Thoracic aorta (tissue), 2 donors: ENCODE measurements around the gene LRP1B. TPM values are rescaled to one million over a fixed set of nuclear protein-coding genes. Genes with fewer than 3 reads are reported as not detected.

Source experiments
- ATAC-seq: fragments of 150-250 bp; one replicate; pipeline ENCODE4 v1.8.0; 2017; ENCODE audit warnings: low read depth; ENCODE audit not compliant: insufficient number of reproducible peaks, low FRiP score
- DNase-seq: peaks from one replicate; pipeline ENCODE4 v3.0.0-alpha.2; 2020; ENCODE audit warnings: low spot score
- H3K27ac ChIP-seq, 2 donors: fragments of 200-600 bp; sonication (generic); 1 replicate in 1 of 2; 2 replicates in 1 of 2; pipeline ENCODE4 v1.5.1; 2016; ENCODE audit warnings: mild to moderate bottlenecking in 2 of 2, moderate library complexity in 2 of 2
- H3K27me3 ChIP-seq: fragments of 200-600 bp; sonication (generic); replicated peaks from 2 replicates; pipeline ENCODE4 v1.6.0; 2016; ENCODE audit warnings: mild to moderate bottlenecking; ENCODE audit not compliant: insufficient read depth
- H3K36me3 ChIP-seq: fragments of 200-600 bp; sonication (generic); one replicate; pipeline ENCODE4 v1.5.1; 2016
- H3K4me1 ChIP-seq, 2 donors: fragments of 200-600 bp; sonication (generic); 1 replicate in 1 of 2; 2 replicates in 1 of 2; pipeline versions ENCODE4 v1.5.1 to v1.6.0; 2016; ENCODE audit warnings: low read depth in 2 of 2, mild to moderate bottlenecking in 1 of 2; ENCODE audit not compliant: control insufficient read depth in 1 of 2
- H3K4me3 ChIP-seq: fragments of 200-600 bp; sonication (generic); 2 replicates; pipeline ENCODE4 v1.5.1; 2016; ENCODE audit warnings: mild to moderate bottlenecking
- H3K9me3 ChIP-seq: fragments of 200-600 bp; sonication (generic); 2 replicates; pipeline ENCODE4 v1.5.1; 2016
- CTCF ChIP-seq: fragments of 200-600 bp; sonication (generic); IDR thresholded peaks from one replicate; pipeline ENCODE4 v1.5.1; 2019; ENCODE audit warnings: antibody characterized with exemption
- total RNA-seq, 2 donors: library from RNA; depleted of rRNA; stranded (reverse); fragments of >200 nt; gene quantifications; one replicate each; pipeline versions ENCODE4 v1.1.0 to v1.2.3, GENCODE V29; 2016

The LRP1B gene
- total RNA-seq, 2 donors from 2014 or later = 0.27 to 0.28 TPM

DNA sequence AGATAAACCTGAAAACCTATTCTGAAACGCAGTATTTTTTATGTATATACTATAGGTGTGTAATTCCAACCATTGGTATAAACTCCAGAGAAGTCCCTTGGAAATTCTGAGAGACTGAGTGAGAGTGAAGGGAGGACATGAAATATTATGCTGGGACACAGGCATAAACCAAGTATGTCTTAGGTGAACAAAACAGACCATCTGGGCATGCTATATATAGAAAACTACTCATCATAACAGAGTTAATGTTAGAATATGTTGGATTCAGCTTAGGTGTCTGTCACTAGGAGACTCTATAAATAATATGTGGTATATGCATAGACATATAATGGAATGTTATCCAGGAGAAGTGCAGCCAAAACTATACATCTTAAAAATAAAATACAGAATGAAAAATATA, 282.6 kb downstream of the LRP1B start:
- DNase-seq = no peak
- Histone ChIP-seq H3K9me3 (no peaks in the 10 kb centered on the region), H3K27ac (no peak overlapping the region), H3K36me3 (no peaks in the 10 kb centered on the region), H3K4me3 (no peak overlapping the region), H3K27me3 (no peaks in the 10 kb centered on the region), H3K4me1 (no peaks in the 10 kb centered on the region)
- no peak for ATAC-seq
- no peak for TF ChIP-seq CTCF

- Histone ChIP-seq H3K36me3 (no peaks in the 10 kb centered on the region), H3K27ac (no peak overlapping the region), H3K4me3 (no peak overlapping the region), H3K9me3 (no peaks in the 10 kb centered on the region), H3K4me1 (no peaks in the 10 kb centered on the region), H3K27me3 (no peaks in the 10 kb centered on the region)
- TF ChIP-seq CTCF = no peak
- DNase-seq (no peak), ATAC-seq (no peak)
These were observed 286.6 kb downstream of the LRP1B start for GRCh38 chr2:141844231-141844630.

DNA sequence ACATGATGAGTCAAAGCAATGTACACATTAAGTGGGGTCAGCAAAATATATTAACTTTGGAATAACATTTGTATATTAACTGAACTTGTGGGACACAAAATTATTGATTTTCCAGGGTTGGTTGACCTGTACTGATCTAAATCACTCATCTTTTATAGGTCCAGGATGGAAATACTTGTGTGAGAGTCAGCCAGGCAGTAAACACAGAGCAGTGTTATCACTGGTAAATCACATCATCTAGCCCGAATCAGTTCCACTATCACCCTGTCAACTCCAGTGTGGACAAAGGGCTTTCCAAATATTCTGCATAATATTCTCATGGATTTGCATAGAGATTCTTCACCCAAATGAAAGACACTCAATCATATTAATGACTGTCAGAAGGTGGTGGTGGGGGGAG, 295.7 kb downstream of the LRP1B start:
- Histone ChIP-seq H3K27ac (no peak overlapping the region), H3K4me3 (no peak overlapping the region), H3K4me1 (no peaks in the 10 kb centered on the region), H3K9me3 (no peaks in the 10 kb centered on the region), H3K36me3 (no peaks in the 10 kb centered on the region), H3K27me3 (no peaks in the 10 kb centered on the region)
- DNase-seq = no peak
- no peak for ATAC-seq
- no peak for TF ChIP-seq CTCF

- H3K4me1 ChIP-seq = no peaks in the 10 kb centered on the region
- no peak overlapping the region for H3K4me3 ChIP-seq
- ATAC-seq (no peak), DNase-seq (no peak)
- no peaks in the 10 kb centered on the region for H3K9me3 ChIP-seq
- TF ChIP-seq CTCF = no peak
- H3K27me3 ChIP-seq = no peaks in the 10 kb centered on the region
- no peak overlapping the region for H3K27ac ChIP-seq
- no peaks in the 10 kb centered on the region for H3K36me3 ChIP-seq
These were observed 302.1 kb downstream of the LRP1B start for GRCh38 chr2:141828761-141829160.

DNA sequence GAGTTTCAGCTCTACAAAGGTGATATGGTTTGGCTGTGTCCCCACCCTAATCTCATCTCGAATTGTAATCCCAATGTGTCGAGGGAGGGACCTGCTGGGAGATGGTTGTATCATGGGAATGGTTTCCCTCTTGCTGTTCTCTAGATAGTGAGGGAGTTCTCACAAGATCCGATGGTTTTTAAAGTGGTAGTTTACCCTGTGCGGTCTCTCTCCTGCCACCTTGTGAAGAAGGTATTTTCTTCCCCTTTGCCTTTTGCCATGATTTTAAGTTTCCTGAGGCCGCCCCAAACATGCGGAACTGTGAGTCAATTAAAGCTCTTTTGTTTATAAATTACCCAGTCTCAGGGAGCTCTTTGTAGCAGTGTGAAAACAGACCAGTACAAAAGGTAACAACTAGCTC, 306.0 kb downstream of the LRP1B start:
- ATAC-seq (no peak), DNase-seq (no peak)
- Histone ChIP-seq H3K36me3 (no peaks in the 10 kb centered on the region), H3K4me1 (no peaks in the 10 kb centered on the region), H3K27me3 (no peaks in the 10 kb centered on the region), H3K27ac (no peak overlapping the region), H3K4me3 (no peak overlapping the region), H3K9me3 (no peaks in the 10 kb centered on the region)
- no peak for TF ChIP-seq CTCF
